Measurements from ENCODE around the gene TRIM29.

- no peak for TF ChIP-seq CTCF (conservative IDR thresholded peaks at IDR 0.05)
- TF ChIP-seq EZH2 (IDR thresholded peaks at IDR 0.05; ENCODE audit: low read depth) = no peak
Measured at GRCh38 chr11:120125509-120125908, 12.4 kb downstream of the TRIM29 start.
